PC-3 (cell line): ENCODE measurements around the gene NEURL1B. TPM values are rescaled to one million over a fixed set of nuclear protein-coding genes. Genes with fewer than 3 reads are reported as not detected.

Source experiments
- ATAC-seq: fragments of 200-7000 bp; cut with Tn5 transposase; 2 replicates; pipeline ENCODE4 v1.9.1; 2020; ENCODE audit warnings: mild to moderate bottlenecking, moderate library complexity
- BruUV-seq: library from RNA; stranded (reverse); fragments of 400-500 nt; replicated peaks from 2 replicates; lab custom pipeline; 2021; lab: Mats Ljungman, UMichigan
- CTCF ChIA-PET: fragments of 300-600 bp; sonication (Branson Sonifier 250); formaldehyde crosslinking; loops from one replicate; lab custom pipeline; 2022; ENCODE audit warnings: antibody characterized with exemption; lab: Charles Lee
- POLR2A ChIA-PET: fragments of 300-600 bp; sonication (Branson Sonifier 250); formaldehyde crosslinking; loops from one replicate; lab custom pipeline; 2022; ENCODE audit warnings: antibody characterized with exemption; ENCODE audit not compliant: unreplicated experiment; lab: Charles Lee
- DNase-seq: peaks from one replicate; pipeline ENCODE4 v3.0.0-alpha.2; 2015
- H2AFZ ChIP-seq: fragments of 300-600 bp; sonication (generic); 2 replicates; pipeline ENCODE4 v1.6.0; 2016; ENCODE audit warnings: antibody characterized with exemption, low read length
- H3F3A ChIP-seq: fragments of 300-600 bp; sonication (generic); one replicate; pipeline ENCODE4 v1.6.0; 2017; ENCODE audit warnings: antibody characterized with exemption, low read length, control low read depth, mild to moderate bottlenecking; ENCODE audit not compliant: unreplicated experiment
- H3K27ac ChIP-seq: fragments of 300-600 bp; sonication (generic); 2 replicates; pipeline ENCODE4 v1.5.1; 2016; ENCODE audit warnings: mild to moderate bottlenecking, low read length
- H3K27me3 ChIP-seq: fragments of 300-600 bp; sonication (generic); 2 replicates; pipeline ENCODE4 v1.6.1; 2016; ENCODE audit warnings: low read length, mixed read lengths
- H3K36me3 ChIP-seq: fragments of 300-600 bp; sonication (generic); 2 replicates; pipeline ENCODE4 v1.6.1; 2016; ENCODE audit warnings: low read depth, mixed run types, low read length, mixed read lengths
- H3K4me1 ChIP-seq: fragments of 300-600 bp; sonication (generic); 2 replicates; pipeline ENCODE4 v1.5.1; 2016; ENCODE audit warnings: low read length; ENCODE audit not compliant: insufficient read depth
- H3K4me2 ChIP-seq: fragments of 300-600 bp; sonication (generic); 2 replicates; pipeline ENCODE4 v1.6.0; 2016; ENCODE audit warnings: low read length
- H3K4me3 ChIP-seq: fragments of 300-600 bp; sonication (generic); 2 replicates; pipeline ENCODE4 v1.5.1; 2016; ENCODE audit warnings: mild to moderate bottlenecking, low read length, mixed read lengths
- H3K79me2 ChIP-seq: fragments of 300-600 bp; sonication (generic); 2 replicates; pipeline ENCODE4 v1.6.1; 2017; ENCODE audit warnings: low read length, mixed read lengths
- H3K9ac ChIP-seq: fragments of 300-600 bp; sonication (generic); 2 replicates; pipeline ENCODE4 v1.6.0; 2016; ENCODE audit warnings: mild to moderate bottlenecking, low read length
- H3K9me2 ChIP-seq: fragments of 300-600 bp; sonication (generic); replicated peaks from 2 replicates; pipeline ENCODE4 v1.6.1; 2016; ENCODE audit warnings: mixed run types, low read length, mixed read lengths
- H3K9me3 ChIP-seq: fragments of 300-600 bp; sonication (generic); 2 replicates; pipeline ENCODE4 v1.6.1; 2016; ENCODE audit warnings: low read length, mixed read lengths
- H4K20me1 ChIP-seq: fragments of 300-600 bp; sonication (generic); 2 replicates; pipeline ENCODE4 v1.6.1; 2016; ENCODE audit warnings: low read length, mixed read lengths
- EZH2 ChIP-seq: fragments of 300-600 bp; sonication (generic); IDR thresholded peaks from one replicate; pipeline ENCODE4 v1.6.1; 2017; ENCODE audit warnings: antibody characterized with exemption, mild to moderate bottlenecking, low read length; ENCODE audit not compliant: unreplicated experiment
- EZH2phosphoT487 ChIP-seq: fragments of 300-600 bp; sonication (generic); IDR thresholded peaks from 2 replicates; pipeline ENCODE4 v1.6.1; 2018; ENCODE audit warnings: mild to moderate bottlenecking, antibody characterized with exemption, low read length, borderline replicate concordance
- intact Hi-C: fragments of 100-400 bp; cut with micrococcal nuclease; formaldehyde crosslinking; loops from 2 replicates; pipeline ENCODE4 v1.9.0; 2023
- total RNA-seq: library from RNA; depleted of rRNA; stranded (reverse); fragments of >200 nt; gene quantifications from 2 replicates; pipeline ENCODE4 v1.2.3, GENCODE V29; 2014
- TF ChIP-seq, protein P1 (sequence below): fragments of 300-600 bp; sonication (generic); conservative IDR thresholded peaks from 2 replicates; pipeline ENCODE4 v1.5.1; 2017; ENCODE audit warnings: antibody characterized with exemption, low read depth, mild to moderate bottlenecking, low read length

The NEURL1B gene
- total RNA-seq, 1 experiment from 2014 or later = 0.95 TPM

DNA sequence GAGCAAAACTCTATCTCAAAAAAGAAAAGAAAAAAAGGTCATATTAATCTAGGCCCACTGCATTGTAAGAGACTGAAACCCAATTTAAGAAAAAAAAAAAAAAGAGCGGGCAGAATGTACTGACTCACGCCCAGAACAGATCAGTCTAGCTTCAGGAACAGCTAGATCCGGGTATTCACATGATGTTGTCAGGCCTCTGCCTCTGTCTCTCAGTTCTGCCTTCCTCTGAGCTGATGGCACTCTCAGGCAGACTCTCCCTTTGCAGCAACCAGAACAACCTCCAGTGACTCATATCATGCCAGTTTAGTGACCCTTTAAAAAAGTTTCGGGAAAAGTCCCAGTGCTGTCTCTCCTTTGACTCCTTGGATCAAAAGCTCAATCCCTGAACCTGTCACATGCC, 53.0 kb downstream of the NEURL1B start:
- H3K9me3 ChIP-seq = no peaks in the 10 kb centered on the region
- H3F3A ChIP-seq = no peaks in the 10 kb centered on the region
- H4K20me1 ChIP-seq = no peaks in the 10 kb centered on the region
- CTCF ChIA-PET = no interaction called here
- no peak for TF ChIP-seq EZH2phosphoT487
- TF ChIP-seq, protein P1, sequence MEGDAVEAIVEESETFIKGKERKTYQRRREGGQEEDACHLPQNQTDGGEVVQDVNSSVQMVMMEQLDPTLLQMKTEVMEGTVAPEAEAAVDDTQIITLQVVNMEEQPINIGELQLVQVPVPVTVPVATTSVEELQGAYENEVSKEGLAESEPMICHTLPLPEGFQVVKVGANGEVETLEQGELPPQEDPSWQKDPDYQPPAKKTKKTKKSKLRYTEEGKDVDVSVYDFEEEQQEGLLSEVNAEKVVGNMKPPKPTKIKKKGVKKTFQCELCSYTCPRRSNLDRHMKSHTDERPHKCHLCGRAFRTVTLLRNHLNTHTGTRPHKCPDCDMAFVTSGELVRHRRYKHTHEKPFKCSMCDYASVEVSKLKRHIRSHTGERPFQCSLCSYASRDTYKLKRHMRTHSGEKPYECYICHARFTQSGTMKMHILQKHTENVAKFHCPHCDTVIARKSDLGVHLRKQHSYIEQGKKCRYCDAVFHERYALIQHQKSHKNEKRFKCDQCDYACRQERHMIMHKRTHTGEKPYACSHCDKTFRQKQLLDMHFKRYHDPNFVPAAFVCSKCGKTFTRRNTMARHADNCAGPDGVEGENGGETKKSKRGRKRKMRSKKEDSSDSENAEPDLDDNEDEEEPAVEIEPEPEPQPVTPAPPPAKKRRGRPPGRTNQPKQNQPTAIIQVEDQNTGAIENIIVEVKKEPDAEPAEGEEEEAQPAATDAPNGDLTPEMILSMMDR = no peak
- no TSS peak for BruUV-seq
- no peak for DNase-seq
- no peak overlapping the region for H3K27ac ChIP-seq
- H2AFZ ChIP-seq = no peak overlapping the region
- no peak overlapping the region for H3K9ac ChIP-seq
- no peak overlapping the region for H3K4me3 ChIP-seq
- H3K27me3 ChIP-seq = no peaks in the 10 kb centered on the region
- POLR2A ChIA-PET = no interaction called here
- intact Hi-C loops = no loop called here
- no peaks in the 10 kb centered on the region for H3K9me2 ChIP-seq
- no peak for ATAC-seq
- no peak overlapping the region for H3K4me2 ChIP-seq
- H3K36me3 ChIP-seq = no peaks in the 10 kb centered on the region
- peaks cover 5% of the 10 kb centered on the region for H3K4me1 ChIP-seq
- H3K79me2 ChIP-seq = no peaks in the 10 kb centered on the region

- no peak for DNase-seq
- H3K36me3 ChIP-seq = no peaks in the 10 kb centered on the region
- H2AFZ ChIP-seq = no peak overlapping the region
- BruUV-seq = no TSS peak
- no peaks in the 10 kb centered on the region for H3F3A ChIP-seq
- no peak overlapping the region for H3K4me2 ChIP-seq
- no peak overlapping the region for H3K27ac ChIP-seq
- no peaks in the 10 kb centered on the region for H3K9me3 ChIP-seq
- no peak overlapping the region for H3K4me3 ChIP-seq
- no peaks in the 10 kb centered on the region for H3K9me2 ChIP-seq
- CTCF ChIA-PET = no interaction called here
- TF ChIP-seq EZH2phosphoT487 (no peak), EZH2 (no peak)
- TF ChIP-seq, protein P1 = no peak
- POLR2A ChIA-PET = no interaction called here
- H3K79me2 ChIP-seq = no peaks in the 10 kb centered on the region
- no peaks in the 10 kb centered on the region for H4K20me1 ChIP-seq
- ATAC-seq = no peak
- no peaks in the 10 kb centered on the region for H3K27me3 ChIP-seq
- intact Hi-C loops = no loop called here
- no peaks in the 10 kb centered on the region for H3K4me1 ChIP-seq
- H3K9ac ChIP-seq = no peak overlapping the region
Observed at GRCh38 chr5:172694541-172694940, 53.5 kb downstream of the NEURL1B start.

DNA sequence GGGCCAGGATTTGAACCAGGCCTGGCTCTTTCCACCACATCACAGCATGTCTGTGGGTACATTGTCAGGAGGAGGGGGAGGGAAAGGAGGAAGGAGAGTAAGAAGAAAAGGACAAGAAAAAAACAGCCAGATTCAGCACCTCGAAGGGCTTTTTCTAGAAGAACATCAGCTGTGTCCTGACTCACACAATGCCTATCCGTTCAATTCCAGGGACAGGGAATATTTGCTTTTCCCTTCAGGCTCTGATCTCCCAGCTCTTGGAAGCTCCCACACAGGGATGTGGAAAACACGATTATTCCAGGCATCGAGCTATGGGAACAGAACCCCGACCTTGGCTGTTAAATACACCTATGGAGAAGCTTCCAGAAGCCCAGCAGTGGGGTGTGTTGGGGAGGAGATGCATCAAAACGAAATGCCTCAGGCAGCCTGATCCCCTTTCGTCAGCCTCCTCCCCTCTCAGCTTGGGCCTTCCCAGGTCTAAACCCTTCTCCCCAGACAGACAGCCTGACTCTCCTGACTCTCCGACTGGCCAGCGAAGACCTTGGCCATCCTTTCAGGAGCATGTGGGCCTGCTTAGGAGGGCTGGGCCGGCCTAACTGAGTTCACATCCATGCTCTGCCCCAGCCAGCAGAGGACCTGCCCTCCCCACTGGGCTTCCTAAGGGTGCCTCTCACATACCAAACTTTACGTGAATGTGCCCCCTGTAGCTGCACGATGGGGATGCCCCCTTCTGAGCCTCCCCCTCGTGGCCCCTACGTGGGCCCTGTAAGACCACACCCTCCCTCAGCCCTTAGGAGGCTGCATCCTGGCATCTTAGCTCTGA, 54.4 kb downstream of the NEURL1B start:
- BruUV-seq = no TSS peak
- POLR2A ChIA-PET = no interaction called here

More for the DNA sequence above, 54.4 kb downstream of the NEURL1B start:
- Histone ChIP-seq H3K79me2 (no peaks in the 10 kb centered on the region), H4K20me1 (no peaks in the 10 kb centered on the region), H2AFZ (no peak overlapping the region), H3K27ac (no peak overlapping the region), H3K4me1 (no peaks in the 10 kb centered on the region), H3K4me2 (no peak overlapping the region), H3K9me3 (no peaks in the 10 kb centered on the region), H3K27me3 (0 out of 2 replicates have a peak, but pooled peaks cover 5% of the 10 kb centered on the region), H3F3A (no peaks in the 10 kb centered on the region), H3K9me2 (no peaks in the 10 kb centered on the region), H3K36me3 (no peaks in the 10 kb centered on the region), H3K9ac (no peak overlapping the region), H3K4me3 (no peak overlapping the region)
- CTCF ChIA-PET = no interaction called here
- intact Hi-C loops = loop anchor here (5.0 kb wide), 2 partner anchors 43 to 233 kb away; no protein-coding TSS in a partner anchor
- DNase-seq (no peak), ATAC-seq (no peak)
- TF ChIP-seq EZH2 = no peak
- no peak for TF ChIP-seq EZH2phosphoT487
- TF ChIP-seq, protein P1 = no peak
